IMR-90 (cell line): Measurements from ENCODE around the gene DDX31. TPM values are rescaled to one million over a fixed set of nuclear protein-coding genes. Genes with fewer than 3 reads are reported as not detected.

Experiments
- ATAC-seq: fragments of 200-7000 bp; cut with Tn5 transposase; 2 replicates; pipeline ENCODE4 v1.9.1; 2020; ENCODE audit warnings: low read depth, mild to moderate bottlenecking, moderate library complexity
- BruUV-seq: library from RNA; stranded (reverse); fragments of 400-500 nt; replicated peaks from 2 replicates; lab custom pipeline; 2021; lab: Mats Ljungman, UMichigan
- CTCF ChIA-PET: fragments of 300-600 bp; formaldehyde crosslinking; extraction: SDS; loops from one replicate; lab custom pipeline; 2021; ENCODE audit warnings: antibody characterized with exemption; lab: Yijun Ruan, JAX
- POLR2A ChIA-PET: fragments of 300-600 bp; sonication (Branson Sonifier 250); formaldehyde crosslinking; loops from one replicate; lab custom pipeline; 2022; ENCODE audit warnings: antibody characterized with exemption; ENCODE audit not compliant: unreplicated experiment; lab: Charles Lee
- DNase-seq: peaks from one replicate; pipeline ENCODE4 v3.0.0; 2013
- H2AFZ ChIP-seq: replicated peaks from 2 replicates; pipeline ENCODE3; 2013; ENCODE audit warnings: low read length, mild to moderate bottlenecking; ENCODE audit not compliant: poor library complexity
- H2AK5ac ChIP-seq: 2 replicates; pipeline ENCODE4 v1.6.1; 2013; ENCODE audit warnings: low read depth, low read length, inconsistent platforms
- H2AK9ac ChIP-seq: replicated peaks from 2 replicates; pipeline ENCODE3; 2013; ENCODE audit warnings: mild to moderate bottlenecking, low read depth, low read length, moderate library complexity; ENCODE audit not compliant: poor library complexity
- H2BK120ac ChIP-seq: 2 replicates; pipeline ENCODE4 v1.6.1; 2013; ENCODE audit warnings: low read depth, low read length, inconsistent platforms
- H2BK15ac ChIP-seq: 3 replicates; pipeline ENCODE4 v1.6.1; 2013; ENCODE audit warnings: low read depth, low read length, inconsistent platforms
- H2BK20ac ChIP-seq: 2 replicates; pipeline ENCODE4 v1.6.1; 2013; ENCODE audit warnings: low read depth, mild to moderate bottlenecking, inconsistent platforms, low read length, moderate library complexity
- H2BK5ac ChIP-seq: 2 replicates; pipeline ENCODE4 v1.6.1; 2013; ENCODE audit warnings: mild to moderate bottlenecking, low read depth, low read length, inconsistent platforms; ENCODE audit not compliant: poor library complexity, severe bottlenecking
- H3K14ac ChIP-seq: replicated peaks from 2 replicates; pipeline ENCODE4 v1.6.1; 2013; ENCODE audit warnings: low read depth, low read length, inconsistent platforms
- H3K18ac ChIP-seq: 2 replicates; pipeline ENCODE4 v1.6.1; 2013; ENCODE audit warnings: low read depth, low read length, control low read depth
- H3K23ac ChIP-seq: 2 replicates; pipeline ENCODE4 v1.6.1; 2013; ENCODE audit warnings: low read depth, low read length, inconsistent platforms
- H3K27ac ChIP-seq: 2 replicates; pipeline ENCODE4 v1.5.1; 2013; ENCODE audit warnings: mild to moderate bottlenecking, control low read depth, low read length; ENCODE audit not compliant: insufficient read depth
- H3K27me3 ChIP-seq: 2 replicates; pipeline ENCODE4 v1.6.1; 2013; ENCODE audit warnings: low read length; ENCODE audit not compliant: control insufficient read depth, insufficient read depth
- H3K36me3 ChIP-seq: 2 replicates; pipeline ENCODE4 v1.6.1; 2013; ENCODE audit warnings: low read length, mixed read lengths; ENCODE audit not compliant: control insufficient read depth, insufficient read depth
- H3K4ac ChIP-seq: 2 replicates; pipeline ENCODE4 v1.6.1; 2013; ENCODE audit warnings: low read depth, low read length, inconsistent platforms
- H3K4me1 ChIP-seq: 2 replicates; pipeline ENCODE4 v1.6.1; 2013; ENCODE audit warnings: low read length, mixed read lengths; ENCODE audit not compliant: control insufficient read depth, insufficient read depth
- H3K4me2 ChIP-seq: 2 replicates; pipeline ENCODE4 v1.6.1; 2013; ENCODE audit warnings: low read depth, mild to moderate bottlenecking, control low read depth, low read length, moderate library complexity
- H3K4me3 ChIP-seq: 2 replicates; pipeline ENCODE4 v1.5.1; 2013; ENCODE audit warnings: low read depth, mild to moderate bottlenecking, control low read depth, low read length, moderate library complexity; ENCODE audit not compliant: insufficient read depth
- H3K56ac ChIP-seq: 2 replicates; pipeline ENCODE4 v1.6.1; 2013; ENCODE audit warnings: low read length, inconsistent platforms; ENCODE audit not compliant: insufficient read depth; ENCODE audit errors: extremely low read depth
- H3K79me1 ChIP-seq, 2 experiments: 2 replicates each; pipeline ENCODE4 v1.6.1; 2013; ENCODE audit warnings: low read length in 2 of 2, inconsistent platforms in 1 of 2, low read depth in 1 of 2
- H3K9ac ChIP-seq: 2 replicates; pipeline ENCODE4 v1.6.1; 2013; ENCODE audit warnings: low read depth, low read length, control low read depth
- H3K9me1 ChIP-seq: 2 replicates; pipeline ENCODE4 v1.6.1; 2013; ENCODE audit warnings: low read length, inconsistent platforms; ENCODE audit not compliant: insufficient read depth
- H3K9me3 ChIP-seq: 2 replicates; pipeline ENCODE4 v1.6.1; 2013; ENCODE audit warnings: low read length; ENCODE audit not compliant: control insufficient read depth, insufficient read depth
- H4K20me1 ChIP-seq: 2 replicates; pipeline ENCODE4 v1.6.1; 2013; ENCODE audit warnings: low read length, inconsistent platforms; ENCODE audit not compliant: insufficient read depth
- H4K5ac ChIP-seq: 2 replicates; pipeline ENCODE4 v1.6.1; 2013; ENCODE audit warnings: mild to moderate bottlenecking, low read depth, low read length, control low read depth
- H4K8ac ChIP-seq, 2 experiments: 2 replicates each; pipeline ENCODE4 v1.6.1; 2013; ENCODE audit warnings: low read depth in 2 of 2, low read length in 2 of 2, control low read depth in 1 of 2, inconsistent platforms in 1 of 2
- H4K91ac ChIP-seq: 2 replicates; pipeline ENCODE4 v1.6.1; 2013; ENCODE audit warnings: low read depth, low read length, inconsistent platforms; ENCODE audit not compliant: insufficient read depth
- BHLHE40 ChIP-seq: fragments of 150-350 bp; IDR thresholded peaks from 2 replicates; pipeline ENCODE4 v1.6.1; 2016; ENCODE audit warnings: mild to moderate bottlenecking, low read depth, low read length
- CHD1 ChIP-seq: IDR thresholded peaks from 2 replicates; pipeline ENCODE4 v1.6.1; 2012; ENCODE audit warnings: low read depth, low read length, improper control_type of control experiment
- MAZ ChIP-seq: IDR thresholded peaks from 2 replicates; pipeline ENCODE4 v1.6.1; 2012; ENCODE audit warnings: low read depth, mild to moderate bottlenecking, low read length, improper control_type of control experiment, moderate library complexity, borderline replicate concordance
- MXI1 ChIP-seq: IDR thresholded peaks from 2 replicates; pipeline ENCODE4 v1.6.1; 2012; ENCODE audit warnings: low read depth, mild to moderate bottlenecking, low read length, moderate library complexity, borderline replicate concordance
- RCOR1 ChIP-seq: IDR thresholded peaks from 2 replicates; pipeline ENCODE4 v1.6.1; 2012; ENCODE audit warnings: mild to moderate bottlenecking, low read length, improper control_type of control experiment; ENCODE audit not compliant: insufficient replicate concordance
- SMC3 ChIP-seq: fragments of 150-350 bp; IDR thresholded peaks from 2 replicates; pipeline ENCODE4 v1.6.1; 2016; ENCODE audit warnings: low read depth, mild to moderate bottlenecking, antibody characterized with exemption, low read length, moderate library complexity
- whole genome bisulfite sequencing, 2 experiments: methylation state at CpG; one replicate each; pipeline versions ENCODE4 v1.1.5 to v1.1.7; 2013; ENCODE audit warnings: missing lambda C conversion rate in 2 of 2; ENCODE audit not compliant: insufficient read length in 1 of 2; ENCODE audit errors: extremely low coverage in 2 of 2; 5-methylcytosine and 5-hydroxymethylcytosine counted together
- dilution Hi-C: fragments of 300-500 bp; cut with HindIII; formaldehyde crosslinking; loops from one replicate; pipeline ENCODE4 v1.14.3; 2018; ENCODE audit warnings: low sequenced_read_pairs; ENCODE audit not compliant: unreplicated experiment
- in situ Hi-C: fragments of 300-500 bp; cut with MboI; formaldehyde crosslinking; loops from 3 replicates; pipeline ENCODE4 v1.14.3; 2019; ENCODE audit warnings: low sequenced_read_pairs, inconsistent platforms, mixed read lengths
- intact Hi-C: fragments of 100-400 bp; cut with micrococcal nuclease; formaldehyde crosslinking; loops from 2 replicates; pipeline ENCODE4 v1.10.0; 2022
- polyA plus RNA-seq, 3 experiments: library from polyadenylated mRNA; depleted of rRNA; stranded (reverse); fragments of >200 nt; gene quantifications; 2 replicates each; pipeline ENCODE4 v1.2.3, GENCODE V29; 2012; ENCODE audit warnings: low replicate concordance in 1 of 3
- total RNA-seq: library from RNA; depleted of rRNA; stranded (reverse); fragments of >200 nt; gene quantifications from 2 replicates; pipeline ENCODE4 v1.2.3, GENCODE V29; 2012
- TF ChIP-seq, protein P1 (sequence below): fragments of 150-350 bp; IDR thresholded peaks from 2 replicates; pipeline ENCODE4 v1.6.1; 2017; ENCODE audit warnings: mild to moderate bottlenecking, antibody characterized with exemption, low read length, low read depth
- TF ChIP-seq, protein P2 (sequence below): fragments of 150-350 bp; IDR thresholded peaks from 2 replicates; pipeline ENCODE4 v1.6.1; 2016; ENCODE audit warnings: low read depth, mild to moderate bottlenecking, low read length, moderate library complexity, borderline replicate concordance

The DDX31 gene
- total and polyA plus RNA-seq, 2 of the 4 experiments (the other 2 are of a cell fraction), result 10.7 to 14.0 TPM

DNA sequence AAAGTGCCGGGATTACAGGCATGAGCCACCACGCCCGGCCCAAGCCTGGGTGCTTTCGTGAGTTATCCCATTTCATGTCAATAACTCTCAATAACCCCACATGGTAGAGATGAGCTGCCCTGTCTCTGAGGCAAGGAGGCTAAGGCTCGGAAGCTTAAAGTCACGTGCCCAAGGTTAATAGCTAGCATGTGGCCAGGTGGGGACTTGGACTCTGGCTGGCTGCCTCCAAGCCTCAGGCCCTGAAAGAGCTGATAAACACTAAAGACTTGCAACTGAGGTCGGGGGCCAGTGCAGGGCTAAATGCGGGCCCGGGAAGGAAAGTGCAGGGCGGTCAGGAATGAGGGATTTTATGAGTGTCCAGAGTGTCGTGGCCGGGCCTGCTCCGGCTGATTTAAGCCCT is 118.2 kb downstream of the DDX31 start:
- no peaks in the 10 kb centered on the region for H3K4me1 ChIP-seq
- H2BK15ac ChIP-seq, result no peak overlapping the region
- in situ Hi-C loops (no loop called here), intact Hi-C loops (no loop called here), dilution Hi-C loops (no loop called here)
- ChIA-PET POLR2A (no interaction called here), CTCF (no interaction called here)
- no peak overlapping the region for H4K91ac ChIP-seq
- H3K14ac ChIP-seq, result no peak overlapping the region
- no peak overlapping the region for H2AK9ac ChIP-seq
- no peak overlapping the region for H4K5ac ChIP-seq
- peaks cover 3% of the 10 kb centered on the region for H3K9me3 ChIP-seq
- ATAC-seq, result no peak
- no peak overlapping the region for H2BK5ac ChIP-seq
- H3K18ac ChIP-seq, result no peak overlapping the region
- H3K4me3 ChIP-seq, result no peak overlapping the region
- no CpG with 5 or more reads among the region's 13 CpGs for WGBS, 2 experiments
- TF ChIP-seq MXI1 (no peak), BHLHE40 (no peak), RCOR1 (no peak), SMC3 (no peak), MAZ (no peak), CHD1 (no peak)
- TF ChIP-seq, protein P1, sequence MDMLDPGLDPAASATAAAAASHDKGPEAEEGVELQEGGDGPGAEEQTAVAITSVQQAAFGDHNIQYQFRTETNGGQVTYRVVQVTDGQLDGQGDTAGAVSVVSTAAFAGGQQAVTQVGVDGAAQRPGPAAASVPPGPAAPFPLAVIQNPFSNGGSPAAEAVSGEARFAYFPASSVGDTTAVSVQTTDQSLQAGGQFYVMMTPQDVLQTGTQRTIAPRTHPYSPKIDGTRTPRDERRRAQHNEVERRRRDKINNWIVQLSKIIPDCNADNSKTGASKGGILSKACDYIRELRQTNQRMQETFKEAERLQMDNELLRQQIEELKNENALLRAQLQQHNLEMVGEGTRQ, result no peak
- TF ChIP-seq, protein P2, sequence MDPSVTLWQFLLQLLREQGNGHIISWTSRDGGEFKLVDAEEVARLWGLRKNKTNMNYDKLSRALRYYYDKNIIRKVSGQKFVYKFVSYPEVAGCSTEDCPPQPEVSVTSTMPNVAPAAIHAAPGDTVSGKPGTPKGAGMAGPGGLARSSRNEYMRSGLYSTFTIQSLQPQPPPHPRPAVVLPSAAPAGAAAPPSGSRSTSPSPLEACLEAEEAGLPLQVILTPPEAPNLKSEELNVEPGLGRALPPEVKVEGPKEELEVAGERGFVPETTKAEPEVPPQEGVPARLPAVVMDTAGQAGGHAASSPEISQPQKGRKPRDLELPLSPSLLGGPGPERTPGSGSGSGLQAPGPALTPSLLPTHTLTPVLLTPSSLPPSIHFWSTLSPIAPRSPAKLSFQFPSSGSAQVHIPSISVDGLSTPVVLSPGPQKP, result no peak
- no peaks in the 10 kb centered on the region for H3K79me1 ChIP-seq
- H3K9ac ChIP-seq, result no peak overlapping the region
- no peak overlapping the region for H4K8ac ChIP-seq
- H3K36me3 ChIP-seq, result no peaks in the 10 kb centered on the region
- no TSS peak for BruUV-seq
- no peak overlapping the region for H2AFZ ChIP-seq
- H2AK5ac ChIP-seq, result no peak overlapping the region
- no peak overlapping the region for H3K4me2 ChIP-seq
- H3K56ac ChIP-seq, result no peak overlapping the region
- no peak overlapping the region for H3K27ac ChIP-seq
- no peaks in the 10 kb centered on the region for H3K9me1 ChIP-seq
- no peak overlapping the region for H2BK20ac ChIP-seq
- no peak overlapping the region for H3K4ac ChIP-seq
- no peaks in the 10 kb centered on the region for H4K20me1 ChIP-seq
- H2BK120ac ChIP-seq, result no peak overlapping the region
- no peak overlapping the region for H3K23ac ChIP-seq
- no peak for DNase-seq
- peaks cover 39% of the 10 kb centered on the region for H3K27me3 ChIP-seq
